Ecto neural progenitor cell (in vitro differentiated cells): ENCODE data around the gene ELMO3.

Source experiments
- DNase-seq: peaks from one replicate; pipeline ENCODE4 v3.0.0-alpha.2; 2018; ENCODE audit warnings: low spot score

ELMO3 gene

GRCh38 chr16:67226295-67226803 lies 27.4 kb downstream of the ELMO3 start:
- no peak for DNase-seq

GRCh38 chr16:67226804-67227566 lies 28.1 kb downstream of the ELMO3 start, which contains the start of gene TMEM208:
TSS of gene TMEM208 (plus strand) at chr16:67227130. CDS start at chr16:67227219, 89 bp downstream.
- peak; percentile 99 for DNase-seq

GRCh38 chr16:67227567-67227921 lies 28.6 kb downstream of the ELMO3 start:
- DNase-seq: no peak

- no peak for DNase-seq
Observed at GRCh38 chr16:67228034-67228785, 29.3 kb downstream of the ELMO3 start.

- no peak for DNase-seq
Observed at GRCh38 chr16:67228905-67229304, 30.0 kb downstream of the ELMO3 start.

GRCh38 chr16:67229906-67230808 lies 31.2 kb downstream of the ELMO3 start:
- DNase-seq: no peak

- DNase-seq: no peak
Observed at GRCh38 chr16:67230809-67231660, 32.1 kb downstream of the ELMO3 start.

- DNase-seq: no peak
Observed at GRCh38 chr16:67233596-67233995, 34.7 kb downstream of the ELMO3 start.

- DNase-seq: no peak
Observed at GRCh38 chr16:67234180-67234597, 35.3 kb downstream of the ELMO3 start.

- DNase-seq: no peak
Observed at GRCh38 chr16:67235816-67236562, 37.1 kb downstream of the ELMO3 start.

GRCh38 chr16:67236563-67237395 lies 37.8 kb downstream of the ELMO3 start:
- peak; percentile 93 for DNase-seq

- DNase-seq: no peak
Observed at GRCh38 chr16:67237396-67238277, 38.7 kb downstream of the ELMO3 start.

- DNase-seq: no peak
Observed at GRCh38 chr16:67238278-67238575, 39.3 kb downstream of the ELMO3 start.

- no peak for DNase-seq
Observed at GRCh38 chr16:67238806-67239470, 40.0 kb downstream of the ELMO3 start.

- DNase-seq: no peak
Observed at GRCh38 chr16:67240506-67240905, 41.6 kb downstream of the ELMO3 start.

GRCh38 chr16:67241008-67241900 lies 42.3 kb downstream of the ELMO3 start:
- DNase-seq: no peak

- DNase-seq: no peak
Observed at GRCh38 chr16:67242138-67242730, 43.3 kb downstream of the ELMO3 start.
